ENCODE measurements around the gene TAS2R1. TPM values are rescaled to one million over a fixed set of nuclear protein-coding genes. Genes with fewer than 3 reads are reported as not detected.

Gene TAS2R1
- total RNA-seq: not detected

- H3K27me3 ChIP-seq: no peaks in the 10 kb centered on the region
- in situ Hi-C loops (cut with MboI; ENCODE audit: low pct_ligation_motif_present in 1 of 4, low pct_unique_long_range_greater_than_20kb in 1 of 4, low sequenced_read_pairs in 3 of 4): no loop called here
- H3K4me1 ChIP-seq: no peaks in the 10 kb centered on the region
- H3K36me3 ChIP-seq: no peaks in the 10 kb centered on the region
- no peak within 1 kb of the TSS for H3K27ac ChIP-seq
- H3K9me3 ChIP-seq: no peaks in the 10 kb centered on the region
- intact Hi-C loops (cut with DNase I; ENCODE audit: low total_unique reads): no loop called here
- DNase-seq: no peak
- WGBS, 2 donors (ENCODE audit: low coverage in 1 of 2): 92% methylated on average over 1 of the region's 1 CpG
- no peak within 1 kb of the TSS for H3K4me3 ChIP-seq
- TF ChIP-seq POLR2A (IDR thresholded peaks at IDR 0.05): no peak
Observed at GRCh38 chr5:9630251-9630650, at the start of gene TAS2R1. Gene TAS2R1, minus strand, starts transcription at chr5:9630351. Its CDS starts 319 bp downstream, at chr5:9630032.

- intact Hi-C loops (cut with DNase I; ENCODE audit: low total_unique reads): no loop called here
- no peak overlapping the region for H3K4me3 ChIP-seq
- no peak for DNase-seq
- TF ChIP-seq CTCF (IDR thresholded peaks at IDR 0.05) (no peak), POLR2AphosphoS5 (IDR thresholded peaks at IDR 0.05) (no peak)
- no peaks in the 10 kb centered on the region for H3K27me3 ChIP-seq
- no peaks in the 10 kb centered on the region for H3K4me1 ChIP-seq
- H3K36me3 ChIP-seq: no peaks in the 10 kb centered on the region
- no peak overlapping the region for H3K27ac ChIP-seq
- no peaks in the 10 kb centered on the region for H3K9me3 ChIP-seq
- WGBS, 2 donors (ENCODE audit: low coverage in 1 of 2): 6% methylated on average over 1 of the region's 1 CpG; no CpG with 5 or more reads in 1 of the 2 donors
- in situ Hi-C loops (cut with MboI; ENCODE audit: low pct_ligation_motif_present in 1 of 4, low pct_unique_long_range_greater_than_20kb in 1 of 4, low sequenced_read_pairs in 3 of 4): no loop called here
Observed at GRCh38 chr5:9670371-9670770, 40.2 kb upstream of the TAS2R1 start.

- in situ Hi-C loops (cut with MboI; ENCODE audit: low pct_ligation_motif_present in 1 of 4, low pct_unique_long_range_greater_than_20kb in 1 of 4, low sequenced_read_pairs in 3 of 4): no loop called here
- intact Hi-C loops (cut with DNase I; ENCODE audit: low total_unique reads): no loop called here
- 59 to 68% methylated on average over 2 of the region's 2 CpGs for WGBS, 2 donors (ENCODE audit: low coverage in 1 of 2)
Observed at GRCh38 chr5:9667906-9668305, 37.8 kb upstream of the TAS2R1 start.

GRCh38 chr5:9663891-9664290 is 33.7 kb upstream of the TAS2R1 start:
- H3K27me3 ChIP-seq: no peaks in the 10 kb centered on the region
- no peaks in the 10 kb centered on the region for H3K4me1 ChIP-seq
- no peak for DNase-seq
- no peaks in the 10 kb centered on the region for H3K9me3 ChIP-seq
- H3K4me3 ChIP-seq: no peak overlapping the region
- TF ChIP-seq POLR2AphosphoS5 (IDR thresholded peaks at IDR 0.05) (no peak), POLR2A (IDR thresholded peaks at IDR 0.05) (no peak), CTCF (IDR thresholded peaks at IDR 0.05) (no peak)
- 69 to 87% methylated on average over 4 to 6 of the region's 6 CpGs for WGBS, 2 donors (ENCODE audit: low coverage in 1 of 2)
- H3K36me3 ChIP-seq: no peaks in the 10 kb centered on the region
- intact Hi-C loops (cut with DNase I; ENCODE audit: low total_unique reads): no loop called here
- H3K27ac ChIP-seq: no peak overlapping the region
- in situ Hi-C loops (cut with MboI; ENCODE audit: low pct_ligation_motif_present in 1 of 4, low pct_unique_long_range_greater_than_20kb in 1 of 4, low sequenced_read_pairs in 3 of 4): no loop called here

More at GRCh38 chr5:9667906-9668305, 37.8 kb upstream of the TAS2R1 start:
- no peaks in the 10 kb centered on the region for H3K36me3 ChIP-seq
- no peak overlapping the region for H3K27ac ChIP-seq
- no peaks in the 10 kb centered on the region for H3K9me3 ChIP-seq
- H3K4me1 ChIP-seq: no peaks in the 10 kb centered on the region
- H3K4me3 ChIP-seq: no peak overlapping the region
- TF ChIP-seq POLR2A (IDR thresholded peaks at IDR 0.05): no peak
- no peak for TF ChIP-seq CTCF (IDR thresholded peaks at IDR 0.05)
- TF ChIP-seq EP300 (IDR thresholded peaks at IDR 0.05; ENCODE audit: low read depth): no peak
- no peak for TF ChIP-seq POLR2AphosphoS5 (IDR thresholded peaks at IDR 0.05)
- no peak for DNase-seq
- no peaks in the 10 kb centered on the region for H3K27me3 ChIP-seq

- in situ Hi-C loops (cut with MboI; ENCODE audit: low pct_ligation_motif_present in 1 of 4, low pct_unique_long_range_greater_than_20kb in 1 of 4, low sequenced_read_pairs in 3 of 4): no loop called here
- TF ChIP-seq CTCF (IDR thresholded peaks at IDR 0.05) (no peak), EP300 (IDR thresholded peaks at IDR 0.05; ENCODE audit: low read depth) (no peak), POLR2AphosphoS5 (IDR thresholded peaks at IDR 0.05) (no peak), POLR2A (IDR thresholded peaks at IDR 0.05) (no peak)
Observed at GRCh38 chr5:9661316-9662015, 31.3 kb upstream of the TAS2R1 start.

More at GRCh38 chr5:9661316-9662015, 31.3 kb upstream of the TAS2R1 start:
- Histone ChIP-seq H3K27ac (no peak overlapping the region), H3K9me3 (no peaks in the 10 kb centered on the region), H3K27me3 (no peaks in the 10 kb centered on the region), H3K4me3 (no peak overlapping the region), H3K4me1 (no peaks in the 10 kb centered on the region), H3K36me3 (no peaks in the 10 kb centered on the region)
- 63 to 65% methylated on average over 4 to 6 of the region's 6 CpGs for WGBS, 2 donors (ENCODE audit: low coverage in 1 of 2)
- no peak for DNase-seq
- intact Hi-C loops (cut with DNase I; ENCODE audit: low total_unique reads): no loop called here
